Sigmoid colon (tissue), 4 donors: ENCODE measurements around the gene RALA.

Experiments used
- EP300 ChIP-seq, 4 donors: sonication (generic); formaldehyde crosslinking; IDR thresholded peaks; one replicate each; pipeline ENCODE4 v1.6.1; 2017; ENCODE audit warnings: antibody characterized with exemption in 4 of 4
- POLR2AphosphoS5 ChIP-seq, 4 donors: sonication (generic); formaldehyde crosslinking; IDR thresholded peaks; one replicate each; pipeline ENCODE4 v1.6.1; 2017; ENCODE audit warnings: antibody characterized with exemption in 4 of 4
- TF ChIP-seq, protein P1 (sequence below), 4 experiments: fragments of 450-650 bp in 3 of 4; fragments of 200-600 bp in 1 of 4; IDR thresholded peaks; one replicate each; pipeline ENCODE4 v1.5.1; 2016 to 2019; ENCODE audit warnings: antibody characterized with exemption in 4 of 4, mild to moderate bottlenecking in 3 of 4, moderate library complexity in 2 of 4

DNA sequence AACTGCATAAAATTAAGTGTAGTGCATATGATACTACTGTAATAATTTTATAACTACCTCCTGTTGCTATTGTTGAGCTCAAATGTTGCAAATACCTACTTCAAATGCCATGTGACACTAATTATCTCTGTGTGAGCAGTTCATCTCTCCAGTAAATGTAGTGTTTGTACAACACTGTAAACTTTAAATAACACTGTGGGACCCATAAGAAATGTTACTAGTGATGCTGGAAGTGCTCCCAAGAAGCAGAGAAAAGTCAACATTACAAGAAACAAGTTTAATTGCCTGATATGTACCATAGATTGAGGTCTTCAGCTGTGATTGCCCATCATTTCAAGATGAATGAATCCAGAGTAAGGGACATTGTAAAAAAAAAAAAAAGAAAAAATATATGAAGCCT, 39.9 kb downstream of the RALA start:
- TF ChIP-seq, protein P1, sequence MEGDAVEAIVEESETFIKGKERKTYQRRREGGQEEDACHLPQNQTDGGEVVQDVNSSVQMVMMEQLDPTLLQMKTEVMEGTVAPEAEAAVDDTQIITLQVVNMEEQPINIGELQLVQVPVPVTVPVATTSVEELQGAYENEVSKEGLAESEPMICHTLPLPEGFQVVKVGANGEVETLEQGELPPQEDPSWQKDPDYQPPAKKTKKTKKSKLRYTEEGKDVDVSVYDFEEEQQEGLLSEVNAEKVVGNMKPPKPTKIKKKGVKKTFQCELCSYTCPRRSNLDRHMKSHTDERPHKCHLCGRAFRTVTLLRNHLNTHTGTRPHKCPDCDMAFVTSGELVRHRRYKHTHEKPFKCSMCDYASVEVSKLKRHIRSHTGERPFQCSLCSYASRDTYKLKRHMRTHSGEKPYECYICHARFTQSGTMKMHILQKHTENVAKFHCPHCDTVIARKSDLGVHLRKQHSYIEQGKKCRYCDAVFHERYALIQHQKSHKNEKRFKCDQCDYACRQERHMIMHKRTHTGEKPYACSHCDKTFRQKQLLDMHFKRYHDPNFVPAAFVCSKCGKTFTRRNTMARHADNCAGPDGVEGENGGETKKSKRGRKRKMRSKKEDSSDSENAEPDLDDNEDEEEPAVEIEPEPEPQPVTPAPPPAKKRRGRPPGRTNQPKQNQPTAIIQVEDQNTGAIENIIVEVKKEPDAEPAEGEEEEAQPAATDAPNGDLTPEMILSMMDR (IDR thresholded peaks at IDR 0.05) = no peak
- TF ChIP-seq POLR2AphosphoS5 (IDR thresholded peaks at IDR 0.05) (no peak), EP300 (IDR thresholded peaks at IDR 0.05) (no peak)
